H9 (cell line): Measurements from ENCODE around the gene MOB4. TPM values are rescaled to one million over a fixed set of nuclear protein-coding genes. Genes with fewer than 3 reads are reported as not detected.
A peak's percentile ranks its signal among the peaks of the same experiment; 100 is the strongest.

Source experiments
- DNase-seq: peaks from one replicate; pipeline ENCODE4 v3.0.0-alpha.2; 2017
- H2AFZ ChIP-seq: one replicate; pipeline ENCODE4 v1.6.1; 2013; ENCODE audit warnings: mild to moderate bottlenecking, low read length, control low read depth, moderate library complexity
- H2AK5ac ChIP-seq: 2 replicates; pipeline ENCODE4 v1.6.1; 2013; ENCODE audit warnings: low read length, control low read depth, mixed read lengths; ENCODE audit not compliant: insufficient read length
- H2BK120ac ChIP-seq: one replicate; pipeline ENCODE4 v1.6.1; 2013; ENCODE audit warnings: low read depth, mild to moderate bottlenecking, low read length, control low read depth, inconsistent platforms; ENCODE audit not compliant: poor library complexity, severe bottlenecking
- H2BK12ac ChIP-seq: 2 replicates; pipeline ENCODE4 v1.6.1; 2013; ENCODE audit warnings: low read length, control low read depth, mixed read lengths, low read depth; ENCODE audit not compliant: insufficient read length
- H2BK15ac ChIP-seq: 2 replicates; pipeline ENCODE4 v1.6.1; 2013; ENCODE audit warnings: low read depth, low read length, control low read depth
- H2BK20ac ChIP-seq: one replicate; pipeline ENCODE4 v1.6.1; 2013; ENCODE audit warnings: low read depth, mild to moderate bottlenecking, low read length, control low read depth, inconsistent platforms; ENCODE audit not compliant: poor library complexity, severe bottlenecking
- H2BK5ac ChIP-seq: 2 replicates; pipeline ENCODE4 v1.6.1; 2013; ENCODE audit warnings: low read length, control low read depth, mixed read lengths; ENCODE audit not compliant: insufficient read length
- H3K14ac ChIP-seq: 2 replicates; pipeline ENCODE4 v1.6.1; 2013; ENCODE audit warnings: low read length, control low read depth; ENCODE audit not compliant: insufficient read depth
- H3K18ac ChIP-seq: 2 replicates; pipeline ENCODE4 v1.6.1; 2013; ENCODE audit warnings: low read depth, mild to moderate bottlenecking, mixed read lengths, low read length, control low read depth; ENCODE audit not compliant: insufficient read length
- H3K23ac ChIP-seq: 2 replicates; pipeline ENCODE4 v1.6.1; 2013; ENCODE audit warnings: low read length, control low read depth, mixed read lengths, low read depth; ENCODE audit not compliant: insufficient read length
- H3K23me2 ChIP-seq: 2 replicates; pipeline ENCODE4 v1.6.1; 2013; ENCODE audit warnings: low read depth, mild to moderate bottlenecking, mixed read lengths, low read length, control low read depth; ENCODE audit not compliant: insufficient read length, poor library complexity, severe bottlenecking
- H3K27ac ChIP-seq: 2 replicates; pipeline ENCODE4 v1.5.1; 2013; ENCODE audit warnings: low read length, control low read depth, mixed read lengths, low read depth; ENCODE audit not compliant: insufficient read length
- H3K27me3 ChIP-seq: 2 replicates; pipeline ENCODE4 v1.6.1; 2013; ENCODE audit warnings: low read length, control low read depth, inconsistent platforms; ENCODE audit not compliant: insufficient read depth
- H3K4ac ChIP-seq: 2 replicates; pipeline ENCODE4 v1.6.1; 2013; ENCODE audit warnings: low read depth, mild to moderate bottlenecking, control low read depth, inconsistent platforms, low read length, moderate library complexity
- H3K4me1 ChIP-seq: 2 replicates; pipeline ENCODE4 v1.6.1; 2013; ENCODE audit warnings: low read length, control low read depth, inconsistent platforms; ENCODE audit not compliant: insufficient read depth
- H3K4me2 ChIP-seq: 2 replicates; pipeline ENCODE4 v1.6.1; 2013; ENCODE audit warnings: low read length, control low read depth, mixed read lengths; ENCODE audit not compliant: insufficient read length, insufficient read depth
- H3K56ac ChIP-seq: 2 replicates; pipeline ENCODE4 v1.6.1; 2013; ENCODE audit warnings: low read depth, mild to moderate bottlenecking, mixed read lengths, low read length, control low read depth; ENCODE audit not compliant: insufficient read length
- H3K79me1 ChIP-seq: 2 replicates; pipeline ENCODE4 v1.6.1; 2013; ENCODE audit warnings: low read depth, mild to moderate bottlenecking, moderate library complexity, low read length, control low read depth, inconsistent platforms; ENCODE audit not compliant: insufficient read depth, poor library complexity, severe bottlenecking
- H3K79me2 ChIP-seq: 2 replicates; pipeline ENCODE4 v1.6.1; 2013; ENCODE audit warnings: low read length, control low read depth, inconsistent platforms; ENCODE audit not compliant: insufficient read depth
- H3K9ac ChIP-seq: 2 replicates; pipeline ENCODE4 v1.6.1; 2013; ENCODE audit warnings: low read length, control low read depth, mixed read lengths; ENCODE audit not compliant: insufficient read length; ENCODE audit errors: extremely low read depth
- H3K9me3 ChIP-seq: one replicate; pipeline ENCODE4 v1.6.1; 2013; ENCODE audit warnings: low read depth, low read length, inconsistent platforms; ENCODE audit not compliant: control insufficient read depth
- H3T11ph ChIP-seq: one replicate; pipeline ENCODE4 v1.6.1; 2013; ENCODE audit warnings: mild to moderate bottlenecking, low read length, control low read depth, inconsistent platforms
- H4K20me1 ChIP-seq: one replicate; pipeline ENCODE4 v1.6.1; 2013; ENCODE audit not compliant: control insufficient read depth, insufficient read length, insufficient read depth
- H4K5ac ChIP-seq: 2 replicates; pipeline ENCODE4 v1.6.1; 2013; ENCODE audit warnings: low read depth, mild to moderate bottlenecking, mixed read lengths, low read length, control low read depth; ENCODE audit not compliant: insufficient read length
- H4K8ac ChIP-seq: replicated peaks from 2 replicates; pipeline ENCODE4 v1.6.1; 2013; ENCODE audit warnings: low read length, control low read depth, mixed read lengths, low read depth; ENCODE audit not compliant: insufficient read length
- H4K91ac ChIP-seq: 2 replicates; pipeline ENCODE4 v1.6.1; 2013; ENCODE audit warnings: low read depth, mild to moderate bottlenecking, moderate library complexity, mixed read lengths, low read length, control low read depth; ENCODE audit not compliant: insufficient read length
- H3K27ac Mint-ChIP-seq, 3 experiments: 2 replicates in 2 of 3; 3 replicates in 1 of 3; pipeline ENCODE4 v1.8.0; 2020 to 2021; ENCODE audit warnings: mixed read lengths in 3 of 3, mild to moderate bottlenecking in 1 of 3, moderate library complexity in 1 of 3
- H3K27me3 Mint-ChIP-seq: 2 replicates; pipeline ENCODE4 v1.8.0; 2021; ENCODE audit warnings: low read depth, mild to moderate bottlenecking, moderate library complexity, mixed read lengths
- H3K36me3 Mint-ChIP-seq, 3 experiments: 2 replicates in 2 of 3; 3 replicates in 1 of 3; pipeline ENCODE4 v1.8.0; 2020 to 2021; ENCODE audit warnings: low read depth in 3 of 3, mixed read lengths in 3 of 3; ENCODE audit not compliant: insufficient read depth in 1 of 3
- H3K4me1 Mint-ChIP-seq, 2 experiments: 2 replicates each; pipeline ENCODE4 v1.8.0; 2020; ENCODE audit warnings: mixed read lengths in 2 of 2
- H3K4me3 Mint-ChIP-seq, 2 experiments: 2 replicates in 1 of 2; 3 replicates in 1 of 2; pipeline ENCODE4 v1.8.0; 2020 to 2021; ENCODE audit warnings: mild to moderate bottlenecking in 2 of 2, mixed read lengths in 2 of 2, moderate library complexity in 1 of 2
- H3K9me3 Mint-ChIP-seq, 2 experiments: 2 replicates in 1 of 2; 3 replicates in 1 of 2; pipeline ENCODE4 v1.8.0; 2020; ENCODE audit warnings: mild to moderate bottlenecking in 2 of 2, mixed read lengths in 2 of 2, moderate library complexity in 1 of 2
- WGBS: extraction: QIAGEN DNeasy Blood & Tissue Kit; methylation state at CpG from one replicate; pipeline ENCODE4 v1.1.7; 2013; ENCODE audit warnings: missing lambda C conversion rate, low lambda C conversion rate, mixed read lengths; ENCODE audit not compliant: insufficient read length; ENCODE audit errors: extremely low coverage; 5-methylcytosine and 5-hydroxymethylcytosine counted together
- total RNA-seq: library from RNA; stranded (reverse); gene quantifications from 2 replicates; pipeline ENCODE4 v1.2.1, GENCODE V29; 2021
- TF ChIP-seq, protein P1 (sequence below): fragments of 200-600 bp; sonication (generic); conservative IDR thresholded peaks from 3 replicates; pipeline ENCODE4 v1.8.0; 2021; ENCODE audit warnings: antibody characterized with exemption, mild to moderate bottlenecking

The MOB4 gene
- total RNA-seq, 1 experiment from 2014 or later: 57.6 TPM

DNA sequence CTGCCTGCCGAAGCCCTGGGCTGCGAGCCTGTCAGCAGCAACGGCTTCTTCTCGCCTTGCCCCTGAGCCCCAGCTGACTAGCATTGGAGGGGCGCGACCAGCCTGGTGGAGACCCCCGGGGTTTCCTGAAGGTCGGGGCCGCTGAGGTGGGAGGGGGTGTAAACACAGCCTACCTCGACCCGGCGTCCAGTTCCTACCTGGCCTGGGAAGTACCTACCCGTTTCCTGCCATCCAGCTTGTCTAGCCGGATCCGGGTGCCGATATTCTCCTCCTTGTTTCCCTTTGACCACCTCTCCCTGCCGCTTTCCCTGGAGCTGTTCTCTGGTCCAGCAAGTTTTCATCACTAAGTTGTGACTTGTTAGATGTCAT is 511 bp downstream of the MOB4 start:
- Histone ChIP-seq H3K4ac (no peak overlapping the region), H4K8ac (no peak overlapping the region), H3T11ph (no peak overlapping the region), H3K79me1 (no peaks in the 10 kb centered on the region), H2BK5ac (no peak overlapping the region), H3K79me2 (peaks cover 19% of the 10 kb centered on the region; the same call in 1 of the 2 replicates), H2BK15ac (no peak overlapping the region), H3K18ac (peak overlapping the region; percentile 76), H2BK20ac (no peak overlapping the region), H2AK5ac (no peak overlapping the region), H3K27ac (no peak overlapping the region), H2BK12ac (no peak overlapping the region), H4K91ac (no peak overlapping the region), H3K23me2 (peaks cover 7% of the 10 kb centered on the region), H3K4me1 (0 out of 2 replicates have a peak, but pooled peaks cover 3% of the 10 kb centered on the region), H2BK120ac (no peak overlapping the region), H3K56ac (no peak overlapping the region), H2AFZ (no peak overlapping the region), H4K5ac (no peak overlapping the region), H3K9me3 (no peaks in the 10 kb centered on the region), H3K9ac (peak overlapping the region; percentile 85), H3K27me3 (no peaks in the 10 kb centered on the region), H4K20me1 (no peaks in the 10 kb centered on the region), H3K23ac (no peak overlapping the region), H3K4me2 (peak overlapping the region; percentile 63), H3K14ac (peak overlapping the region; percentile 79; the same call in 1 of the 2 replicates)
- no CpG with 5 or more reads among the region's 17 CpGs for WGBS
- Mint-ChIP-seq H3K9me3 (peaks cover 5 to 7% of the 10 kb centered on the region in 2 experiments), H3K4me1 (peaks cover 21 to 35% of the 10 kb centered on the region in 2 experiments), H3K27me3 (no peaks in the 10 kb centered on the region; the same call in 1 of the 2 replicates), H3K36me3 (peaks cover 8 to 20% (median 12%) of the 10 kb centered on the region in 3 experiments), H3K4me3 (peak overlapping the region; percentile 85 to 92), H3K27ac (peak overlapping the region; percentile 82 to 96 (median 87))
- peak; percentile 59 for DNase-seq
- TF ChIP-seq, protein P1, sequence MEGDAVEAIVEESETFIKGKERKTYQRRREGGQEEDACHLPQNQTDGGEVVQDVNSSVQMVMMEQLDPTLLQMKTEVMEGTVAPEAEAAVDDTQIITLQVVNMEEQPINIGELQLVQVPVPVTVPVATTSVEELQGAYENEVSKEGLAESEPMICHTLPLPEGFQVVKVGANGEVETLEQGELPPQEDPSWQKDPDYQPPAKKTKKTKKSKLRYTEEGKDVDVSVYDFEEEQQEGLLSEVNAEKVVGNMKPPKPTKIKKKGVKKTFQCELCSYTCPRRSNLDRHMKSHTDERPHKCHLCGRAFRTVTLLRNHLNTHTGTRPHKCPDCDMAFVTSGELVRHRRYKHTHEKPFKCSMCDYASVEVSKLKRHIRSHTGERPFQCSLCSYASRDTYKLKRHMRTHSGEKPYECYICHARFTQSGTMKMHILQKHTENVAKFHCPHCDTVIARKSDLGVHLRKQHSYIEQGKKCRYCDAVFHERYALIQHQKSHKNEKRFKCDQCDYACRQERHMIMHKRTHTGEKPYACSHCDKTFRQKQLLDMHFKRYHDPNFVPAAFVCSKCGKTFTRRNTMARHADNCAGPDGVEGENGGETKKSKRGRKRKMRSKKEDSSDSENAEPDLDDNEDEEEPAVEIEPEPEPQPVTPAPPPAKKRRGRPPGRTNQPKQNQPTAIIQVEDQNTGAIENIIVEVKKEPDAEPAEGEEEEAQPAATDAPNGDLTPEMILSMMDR: no peak
